GM23338 (cell line): ENCODE results near the gene ICOS. TPM values are rescaled to one million over a fixed set of nuclear protein-coding genes. Genes with fewer than 3 reads are reported as not detected.

Experiments used
- ATAC-seq: fragments of 200-7000 bp; cut with Tn5 transposase; 3 replicates; pipeline ENCODE4 v1.9.1; 2020
- DNase-seq: peaks from one replicate; pipeline ENCODE4 v3.0.0-alpha.2; 2015; ENCODE audit warnings: low spot score
- H2AFZ ChIP-seq: fragments of 200-600 bp; sonication (generic); 2 replicates; pipeline ENCODE4 v1.8.0; 2016; ENCODE audit warnings: antibody characterized with exemption, mild to moderate bottlenecking, moderate library complexity
- H3F3A ChIP-seq: fragments of 200-600 bp; sonication (generic); replicated peaks from 2 replicates; pipeline ENCODE4 v1.8.0; 2017; ENCODE audit warnings: antibody characterized with exemption, mixed run types, low read depth
- H3K27ac ChIP-seq: fragments of 200-600 bp; sonication (generic); 2 replicates; pipeline ENCODE4 v1.6.1; 2016; ENCODE audit warnings: low read depth
- H3K27me3 ChIP-seq: fragments of 200-600 bp; sonication (generic); 2 replicates; pipeline ENCODE4 v1.8.0; 2016; ENCODE audit warnings: mild to moderate bottlenecking, mixed run types, moderate library complexity; ENCODE audit not compliant: insufficient read depth
- H3K36me3 ChIP-seq: fragments of 200-600 bp; sonication (generic); 2 replicates; pipeline ENCODE4 v1.8.0; 2016; ENCODE audit warnings: mild to moderate bottlenecking; ENCODE audit not compliant: insufficient read depth
- H3K4me1 ChIP-seq: fragments of 200-600 bp; sonication (generic); 2 replicates; pipeline ENCODE4 v1.8.0; 2016; ENCODE audit warnings: mild to moderate bottlenecking, moderate library complexity; ENCODE audit not compliant: insufficient read depth
- H3K4me2 ChIP-seq: fragments of 200-600 bp; sonication (generic); 2 replicates; pipeline ENCODE4 v1.7.1; 2017; ENCODE audit warnings: mixed run types
- H3K4me3 ChIP-seq: fragments of 200-600 bp; sonication (generic); 2 replicates; pipeline ENCODE4 v1.6.1; 2016; ENCODE audit warnings: mixed run types
- H3K79me2 ChIP-seq: fragments of 200-600 bp; sonication (generic); replicated peaks from 2 replicates; pipeline ENCODE4 v1.8.0; 2017; ENCODE audit warnings: mild to moderate bottlenecking; ENCODE audit not compliant: insufficient read depth
- H3K9me2 ChIP-seq: fragments of 200-600 bp; sonication (generic); 2 replicates; pipeline ENCODE4 v1.8.0; 2017; ENCODE audit not compliant: insufficient read depth
- H4K20me1 ChIP-seq: fragments of 200-600 bp; sonication (generic); replicated peaks from 2 replicates; pipeline ENCODE4 v1.8.0; 2017; ENCODE audit warnings: mild to moderate bottlenecking; ENCODE audit not compliant: insufficient read depth
- H3K27ac Mint-ChIP-seq: 2 replicates; pipeline ENCODE4 v1.8.0; 2020; ENCODE audit warnings: inconsistent platforms, mild to moderate bottlenecking, moderate library complexity, mixed read lengths
- H3K27me3 Mint-ChIP-seq: 3 replicates; pipeline ENCODE4 v1.8.0; 2022; ENCODE audit warnings: low read depth, mild to moderate bottlenecking, moderate library complexity, mixed read lengths, inconsistent platforms; ENCODE audit not compliant: insufficient read depth, poor library complexity
- H3K36me3 Mint-ChIP-seq: 3 replicates; pipeline ENCODE4 v1.8.0; 2021; ENCODE audit warnings: low read depth, mild to moderate bottlenecking, inconsistent platforms, moderate library complexity, mixed read lengths
- H3K4me1 Mint-ChIP-seq: 3 replicates; pipeline ENCODE4 v1.8.0; 2020; ENCODE audit warnings: mild to moderate bottlenecking, inconsistent platforms, mixed read lengths
- H3K4me3 Mint-ChIP-seq: 3 replicates; pipeline ENCODE4 v1.8.0; 2021; ENCODE audit warnings: moderate library complexity, mild to moderate bottlenecking, inconsistent platforms, mixed read lengths
- H3K9me3 Mint-ChIP-seq: 3 replicates; pipeline ENCODE4 v1.8.0; 2020; ENCODE audit warnings: moderate library complexity, mild to moderate bottlenecking, inconsistent platforms, mixed read lengths
- ETS1 ChIP-seq: IDR thresholded peaks from 2 replicates; pipeline ENCODE4 v1.6.1; 2016; ENCODE audit warnings: antibody characterized with exemption
- EZH2 ChIP-seq: fragments of 200-600 bp; sonication (generic); IDR thresholded peaks from one replicate; pipeline ENCODE4 v1.8.0; 2017; ENCODE audit warnings: antibody characterized with exemption, mild to moderate bottlenecking, low read depth; ENCODE audit not compliant: unreplicated experiment
- EZH2phosphoT487 ChIP-seq: fragments of 200-600 bp; sonication (generic); IDR thresholded peaks from one replicate; pipeline ENCODE4 v1.8.1; 2018; ENCODE audit warnings: antibody characterized with exemption; ENCODE audit not compliant: unreplicated experiment
- JUNB ChIP-seq: IDR thresholded peaks from one replicate; pipeline ENCODE4 v1.6.1; 2016; ENCODE audit warnings: antibody characterized with exemption; ENCODE audit not compliant: unreplicated experiment
- NANOG ChIP-seq: IDR thresholded peaks from 2 replicates; pipeline ENCODE4 v1.6.1; 2016; ENCODE audit warnings: antibody characterized with exemption, borderline replicate concordance
- POLR2AphosphoS5 ChIP-seq: IDR thresholded peaks from 2 replicates; pipeline ENCODE4 v1.6.1; 2016; ENCODE audit warnings: antibody characterized with exemption, low read depth
- REST ChIP-seq: IDR thresholded peaks from one replicate; pipeline ENCODE4 v1.6.1; 2018; ENCODE audit warnings: antibody characterized with exemption; ENCODE audit not compliant: unreplicated experiment
- STAT1 ChIP-seq: IDR thresholded peaks from one replicate; pipeline ENCODE4 v1.6.1; 2016; ENCODE audit warnings: antibody characterized with exemption; ENCODE audit not compliant: unreplicated experiment
- ZNF114 ChIP-seq: fragments of 250-450 bp; sonication (Bioruptor Pico); IDR thresholded peaks from 2 replicates; pipeline ENCODE4 v1.5.0; 2020; ENCODE audit warnings: mild to moderate bottlenecking, moderate library complexity
- ZNF331 ChIP-seq: fragments of 250-450 bp; sonication (Bioruptor Pico); IDR thresholded peaks from 2 replicates; pipeline ENCODE4 v1.5.0; 2020; ENCODE audit warnings: low read depth, mild to moderate bottlenecking, moderate library complexity
- polyA plus RNA-seq: library from polyadenylated mRNA; unstranded; fragments of >200 nt; fragmentation: Nextera tagmentation; extraction: Ambion mirVana; gene quantifications from 2 replicates; pipeline ENCODE4 v1.2.1, GENCODE V29; 2016
- total RNA-seq: library from RNA; depleted of rRNA; stranded (reverse); fragments of >200 nt; shearing (Covaris generic); gene quantifications from 2 replicates; pipeline ENCODE4 v1.2.3, GENCODE V29; 2014

The ICOS gene
- total and polyA plus RNA-seq, 2 experiments from 2014 or later = not detected

GRCh38 chr2:203959265-203959664 lies 22.7 kb downstream of the ICOS start (continued):
- no peak for TF ChIP-seq ETS1
- TF ChIP-seq STAT1 = no peak
- no peak for TF ChIP-seq REST
- TF ChIP-seq JUNB = no peak
- no peak for TF ChIP-seq EZH2phosphoT487

GRCh38 chr2:203959672-203960071 lies 23.1 kb downstream of the ICOS start:
- Histone ChIP-seq H3K9me2 (no peaks in the 10 kb centered on the region; the same call in 1 of the 2 replicates), H4K20me1 (no peaks in the 10 kb centered on the region), H3K27ac (no peak overlapping the region), H3K4me2 (no peak overlapping the region), H3K36me3 (no peaks in the 10 kb centered on the region), H3F3A (no peaks in the 10 kb centered on the region), H3K27me3 (no peaks in the 10 kb centered on the region), H3K4me3 (no peak overlapping the region), H3K79me2 (no peaks in the 10 kb centered on the region), H2AFZ (peak overlapping the region; percentile 40; the same call in 1 of the 2 replicates), H3K4me1 (no peaks in the 10 kb centered on the region)
- no peaks in the 10 kb centered on the region for H3K27me3 Mint-ChIP-seq
- DNase-seq (no peak), ATAC-seq (no peak)
- H3K4me3 Mint-ChIP-seq = no peak overlapping the region
- no peaks in the 10 kb centered on the region for H3K36me3 Mint-ChIP-seq
- TF ChIP-seq EZH2phosphoT487 = no peak
- no peak for TF ChIP-seq ZNF331 (CRISPR knock-in tag)
- no peak for TF ChIP-seq JUNB
- TF ChIP-seq REST = no peak
- no peak for TF ChIP-seq NANOG
- no peak for TF ChIP-seq EZH2
- no peak for TF ChIP-seq ZNF114 (CRISPR knock-in tag)
- no peak for TF ChIP-seq POLR2AphosphoS5
- no peak for TF ChIP-seq STAT1
- peaks cover 3% of the 10 kb centered on the region; the same call in 2 of the 3 replicates for H3K4me1 Mint-ChIP-seq
- H3K9me3 Mint-ChIP-seq = no peaks in the 10 kb centered on the region
- H3K27ac Mint-ChIP-seq = no peak overlapping the region
